Large intestine (tissue), 3 donors: ENCODE data around the gene GFI1B. TPM values are rescaled to one million over a fixed set of nuclear protein-coding genes. Genes with fewer than 3 reads are reported as not detected.

Experiments used
- DNase-seq, 2 donors: peaks; one replicate each; pipeline versions ENCODE4 v3.0.0 to v3.0.0-alpha.2; 2013
- H3K27ac ChIP-seq: one replicate; pipeline ENCODE4 v1.5.1; 2013; ENCODE audit warnings: low read length
- H3K27me3 ChIP-seq: 2 replicates; pipeline ENCODE4 v1.6.1; 2013; ENCODE audit warnings: low read length; ENCODE audit not compliant: control insufficient read depth, insufficient read depth
- H3K36me3 ChIP-seq: 2 replicates; pipeline ENCODE4 v1.6.1; 2013; ENCODE audit warnings: low read length; ENCODE audit not compliant: control insufficient read depth, insufficient read depth
- H3K4me1 ChIP-seq: one replicate; pipeline ENCODE4 v1.6.1; 2013; ENCODE audit warnings: low read length; ENCODE audit not compliant: control insufficient read depth, insufficient read depth
- H3K4me3 ChIP-seq: one replicate; pipeline ENCODE4 v1.5.1; 2013; ENCODE audit warnings: low read length
- H3K9me3 ChIP-seq: one replicate; pipeline ENCODE4 v1.6.1; 2013; ENCODE audit warnings: mild to moderate bottlenecking, low read depth, low read length, moderate library complexity; ENCODE audit not compliant: control insufficient read depth
- WGBS: methylation state at CpG from one replicate; pipeline ENCODE4 v1.1.5; 2013; ENCODE audit warnings: low lambda C conversion rate; ENCODE audit not compliant: insufficient coverage; 5-methylcytosine and 5-hydroxymethylcytosine counted together
- polyA plus RNA-seq: library from polyadenylated mRNA; unstranded; fragments of 120-200 nt; gene quantifications from one replicate; pipeline ENCODE4 v1.2.1, GENCODE V29; 2013

The GFI1B gene
- polyA plus RNA-seq, 1 donor: 6.2 TPM

DNA sequence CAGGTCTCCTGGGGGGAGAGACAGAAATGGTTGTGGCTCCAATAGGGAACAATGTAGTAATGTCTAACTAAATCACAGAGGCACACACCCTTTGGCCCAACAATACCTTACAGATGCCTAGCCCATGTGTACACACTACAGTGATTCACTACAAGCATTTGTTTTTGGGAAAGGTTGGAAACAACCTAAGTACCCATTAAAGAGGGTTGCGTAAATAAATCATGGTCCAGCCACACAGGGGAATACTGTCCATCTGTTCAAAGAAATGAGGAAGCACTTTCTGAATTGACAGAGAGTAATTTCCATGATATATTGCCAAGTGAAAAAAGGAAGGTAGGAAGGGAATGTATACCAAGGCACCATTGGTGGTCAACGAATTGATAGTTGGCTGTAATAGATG lies 30.3 kb downstream of the GFI1B start:
- 40% methylated on average over 1 of the region's 2 CpGs for WGBS
- Histone ChIP-seq H3K9me3 (no peaks in the 10 kb centered on the region), H3K27me3 (no peaks in the 10 kb centered on the region), H3K27ac (no peak overlapping the region), H3K36me3 (no peaks in the 10 kb centered on the region), H3K4me1 (peaks cover 13% of the 10 kb centered on the region), H3K4me3 (no peak overlapping the region)
- no peak for DNase-seq

DNA sequence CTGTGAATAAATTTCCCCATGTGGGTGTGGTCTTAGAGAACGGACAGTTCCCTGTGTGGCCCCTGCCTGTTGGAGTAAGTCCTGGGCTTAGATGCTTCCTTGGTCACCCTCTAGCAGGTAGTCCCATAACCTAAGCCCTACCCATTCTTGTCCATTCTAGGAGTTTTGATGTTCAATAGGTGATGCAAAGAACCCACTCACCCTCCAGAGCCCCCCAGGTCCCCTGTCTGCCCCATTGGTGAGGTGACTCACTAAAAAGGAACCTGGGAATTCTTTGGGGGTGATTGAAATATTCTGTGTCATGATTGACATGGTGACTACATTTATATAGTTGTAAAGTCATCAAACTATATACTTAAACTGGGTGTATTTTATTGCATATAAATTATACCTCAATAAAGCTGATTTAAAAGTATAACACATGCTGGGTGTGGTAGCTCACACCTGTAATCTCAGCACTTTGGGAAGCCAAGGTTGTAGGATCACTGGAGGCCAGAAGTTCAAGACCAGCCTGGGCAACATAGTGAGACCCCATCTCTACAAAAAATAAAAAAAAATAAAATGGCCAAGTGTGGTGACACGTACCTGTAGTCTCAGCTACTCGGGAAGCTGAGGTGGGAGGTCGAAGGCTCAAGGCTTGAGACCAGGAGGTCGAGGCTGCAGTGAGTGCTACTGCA lies 31.6 kb downstream of the GFI1B start:
- Histone ChIP-seq H3K4me3 (no peak overlapping the region), H3K27ac (no peak overlapping the region), H3K36me3 (no peaks in the 10 kb centered on the region), H3K27me3 (no peaks in the 10 kb centered on the region), H3K9me3 (no peaks in the 10 kb centered on the region), H3K4me1 (peaks cover under 1% of the 10 kb centered on the region)
- no peak for DNase-seq
- WGBS: 100% methylated on average over 2 of the region's 5 CpGs

DNA sequence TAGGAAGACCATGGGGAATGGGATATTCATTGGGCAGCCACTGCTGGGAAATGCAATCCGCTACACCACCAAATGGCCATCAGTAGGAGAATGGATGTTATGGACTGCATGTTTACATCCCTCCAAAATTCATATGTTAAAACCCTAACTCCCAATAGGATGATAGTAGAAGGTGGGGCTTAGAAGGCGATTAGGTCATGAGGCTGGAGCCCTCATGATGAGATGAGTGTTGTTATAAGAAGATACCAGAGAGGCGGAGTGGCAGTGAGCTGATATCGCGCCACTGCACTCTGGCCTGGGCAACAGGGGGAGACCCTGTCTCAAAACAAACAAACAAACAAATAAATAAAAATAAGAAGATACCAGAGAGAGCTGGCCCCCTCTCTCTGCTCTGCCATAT lies 36.2 kb downstream of the GFI1B start:
- no peak for DNase-seq
- H3K27ac ChIP-seq: no peak overlapping the region
- WGBS: no CpG with 5 or more reads among the region's 5 CpGs
- no peaks in the 10 kb centered on the region for H3K36me3 ChIP-seq
- H3K4me1 ChIP-seq: no peaks in the 10 kb centered on the region
- no peak overlapping the region for H3K4me3 ChIP-seq
- H3K27me3 ChIP-seq: no peaks in the 10 kb centered on the region
- peaks cover 5% of the 10 kb centered on the region for H3K9me3 ChIP-seq

DNA sequence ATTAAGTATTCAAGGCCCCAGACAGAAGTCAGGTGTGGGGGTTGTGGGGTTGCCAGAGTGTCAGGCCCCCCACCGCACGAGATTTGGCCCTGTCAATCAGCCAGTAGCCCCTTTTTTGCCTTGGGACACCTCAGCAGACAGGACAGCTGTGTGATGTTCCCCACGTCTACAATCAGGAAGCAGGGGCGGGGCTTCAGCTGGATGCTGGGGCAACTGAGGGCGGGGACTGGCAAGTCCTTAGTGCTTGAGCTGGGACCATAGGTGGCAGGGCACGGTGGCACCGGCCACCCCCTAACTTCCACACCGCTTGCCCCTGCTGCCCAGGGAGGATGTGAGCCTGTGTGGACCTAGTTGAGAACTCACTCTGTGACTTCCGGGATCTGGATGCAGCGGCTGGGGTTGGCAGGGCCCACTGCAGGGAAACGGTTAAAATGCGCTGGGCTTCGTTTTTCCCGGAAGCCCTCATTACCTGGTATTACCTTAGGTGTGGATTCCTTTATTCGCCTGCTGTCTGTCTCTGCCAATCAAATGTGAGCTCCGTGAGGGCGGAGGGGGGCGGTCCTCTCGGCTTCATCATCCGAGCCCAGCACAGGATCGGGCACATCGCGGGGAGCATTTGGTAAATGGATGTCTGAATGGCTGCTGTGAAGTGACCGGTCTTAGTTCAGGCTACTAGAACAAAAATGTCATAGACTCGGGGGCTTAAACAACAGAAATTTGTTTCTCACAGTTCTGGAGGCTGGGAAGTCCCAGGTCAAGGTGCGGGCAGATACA lies 44.8 kb downstream of the GFI1B start:
- H3K4me1 ChIP-seq: peaks cover 2% of the 10 kb centered on the region
- no peak overlapping the region for H3K4me3 ChIP-seq
- no peak overlapping the region for H3K27ac ChIP-seq
- no peaks in the 10 kb centered on the region for H3K36me3 ChIP-seq
- DNase-seq: no peak
- whole genome bisulfite sequencing: no CpG with 5 or more reads among the region's 26 CpGs
- H3K9me3 ChIP-seq: peaks cover under 1% of the 10 kb centered on the region
- H3K27me3 ChIP-seq: no peaks in the 10 kb centered on the region

DNA sequence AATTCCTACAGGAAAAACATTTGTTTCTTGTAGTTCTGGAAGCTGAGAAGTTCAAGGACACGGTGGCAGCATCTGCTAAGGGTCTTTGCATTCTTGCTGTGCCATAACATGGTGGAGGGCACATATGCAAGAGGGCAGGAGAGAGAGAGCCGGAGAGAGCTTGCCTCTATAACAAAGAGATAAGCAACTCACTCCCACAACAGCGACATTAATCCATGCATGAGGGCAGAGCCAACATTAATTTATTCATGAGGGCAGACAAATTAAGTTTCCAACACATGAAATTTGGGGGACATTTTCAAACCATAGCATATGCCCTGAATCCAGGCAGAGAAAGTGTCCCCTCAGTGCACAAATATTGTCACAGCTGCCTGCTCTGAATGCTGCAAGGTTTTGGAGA lies 47.9 kb downstream of the GFI1B start:
- no peaks in the 10 kb centered on the region for H3K36me3 ChIP-seq
- peaks cover 8% of the 10 kb centered on the region for H3K4me1 ChIP-seq
- no peaks in the 10 kb centered on the region for H3K27me3 ChIP-seq

DNA sequence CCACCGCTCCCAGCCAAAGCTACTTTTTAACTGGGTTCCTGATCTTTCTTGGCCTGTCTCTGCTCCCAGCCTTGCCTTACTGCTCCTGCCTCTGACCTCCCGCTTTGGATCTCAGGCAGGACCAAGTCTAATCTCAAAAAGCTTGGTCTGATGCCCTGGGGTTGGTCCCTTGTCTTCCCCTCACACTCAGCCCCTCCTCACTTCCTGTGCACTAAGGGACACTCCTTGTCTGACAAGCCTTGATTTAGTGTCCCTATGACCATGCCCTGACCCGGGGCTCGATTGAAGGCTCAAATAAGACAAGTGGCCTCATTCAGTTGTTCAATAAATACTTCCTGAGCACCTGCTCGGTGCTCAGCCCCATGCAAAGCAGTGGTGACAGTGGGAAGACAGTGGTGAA lies 48.6 kb downstream of the GFI1B start:
- Histone ChIP-seq H3K4me1 (peaks cover 11% of the 10 kb centered on the region), H3K4me3 (no peak overlapping the region), H3K9me3 (no peaks in the 10 kb centered on the region), H3K27me3 (no peaks in the 10 kb centered on the region), H3K36me3 (no peaks in the 10 kb centered on the region), H3K27ac (no peak overlapping the region)
- no peak for DNase-seq
- WGBS: no CpG with 5 or more reads among the region's 5 CpGs

More for the DNA sequence above, 47.9 kb downstream of the GFI1B start:
- no peak overlapping the region for H3K4me3 ChIP-seq
- no peaks in the 10 kb centered on the region for H3K9me3 ChIP-seq
- no peak overlapping the region for H3K27ac ChIP-seq
- DNase-seq: no peak
- WGBS: no CpG with 5 or more reads among the region's 3 CpGs

DNA sequence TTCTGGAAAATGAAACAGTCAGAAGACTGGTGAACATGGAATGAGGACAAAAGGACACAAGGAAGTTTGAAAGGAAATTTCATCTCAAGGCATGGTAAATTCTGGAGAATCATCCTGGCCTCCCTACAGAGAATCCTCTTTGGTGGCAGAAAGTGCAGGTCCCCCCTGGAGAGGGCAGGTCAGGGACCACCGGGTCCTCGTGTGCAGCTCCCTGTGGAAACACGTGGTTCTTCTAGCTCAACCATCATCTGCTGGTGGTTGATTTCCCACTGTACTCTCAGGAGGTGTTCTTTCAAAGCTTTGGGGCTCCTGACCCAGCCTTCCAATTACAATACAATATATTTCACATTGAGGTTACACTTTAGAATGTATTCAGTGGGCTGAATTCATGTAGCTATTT lies 49.7 kb downstream of the GFI1B start:
- H3K27ac ChIP-seq: no peak overlapping the region
- H3K4me1 ChIP-seq: peaks cover 10% of the 10 kb centered on the region
- no CpG with 5 or more reads among the region's 3 CpGs for WGBS
- DNase-seq: no peak
- H3K36me3 ChIP-seq: peaks cover 2% of the 10 kb centered on the region
- no peaks in the 10 kb centered on the region for H3K27me3 ChIP-seq
- H3K4me3 ChIP-seq: no peak overlapping the region
- H3K9me3 ChIP-seq: no peaks in the 10 kb centered on the region

DNA sequence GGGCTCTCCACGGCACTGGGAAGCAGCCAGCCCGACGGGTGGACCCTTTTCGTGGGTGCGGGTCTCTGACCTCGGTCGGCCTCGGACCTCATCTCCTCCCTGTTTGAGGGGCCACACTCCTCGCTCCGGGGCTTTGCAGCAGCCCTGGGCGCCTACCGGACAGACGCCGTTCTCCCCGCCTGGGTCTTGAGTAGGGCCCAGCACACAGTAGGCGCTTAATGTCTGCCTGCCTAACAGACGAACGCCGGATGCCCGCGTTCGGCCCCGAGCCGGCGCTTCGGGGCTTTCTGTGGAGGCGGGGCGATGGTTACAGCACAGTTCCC lies 51.5 kb downstream of the GFI1B start:
- peaks cover 10% of the 10 kb centered on the region for H3K4me1 ChIP-seq
- H3K27me3 ChIP-seq: no peaks in the 10 kb centered on the region
- peak overlapping the region; percentile 64 for H3K27ac ChIP-seq
- no peaks in the 10 kb centered on the region for H3K9me3 ChIP-seq
- H3K36me3 ChIP-seq: peaks cover 12% of the 10 kb centered on the region
- no peak for DNase-seq
- no CpG with 5 or more reads among the region's 28 CpGs for whole genome bisulfite sequencing
- H3K4me3 ChIP-seq: peak overlapping the region; percentile 100

DNA sequence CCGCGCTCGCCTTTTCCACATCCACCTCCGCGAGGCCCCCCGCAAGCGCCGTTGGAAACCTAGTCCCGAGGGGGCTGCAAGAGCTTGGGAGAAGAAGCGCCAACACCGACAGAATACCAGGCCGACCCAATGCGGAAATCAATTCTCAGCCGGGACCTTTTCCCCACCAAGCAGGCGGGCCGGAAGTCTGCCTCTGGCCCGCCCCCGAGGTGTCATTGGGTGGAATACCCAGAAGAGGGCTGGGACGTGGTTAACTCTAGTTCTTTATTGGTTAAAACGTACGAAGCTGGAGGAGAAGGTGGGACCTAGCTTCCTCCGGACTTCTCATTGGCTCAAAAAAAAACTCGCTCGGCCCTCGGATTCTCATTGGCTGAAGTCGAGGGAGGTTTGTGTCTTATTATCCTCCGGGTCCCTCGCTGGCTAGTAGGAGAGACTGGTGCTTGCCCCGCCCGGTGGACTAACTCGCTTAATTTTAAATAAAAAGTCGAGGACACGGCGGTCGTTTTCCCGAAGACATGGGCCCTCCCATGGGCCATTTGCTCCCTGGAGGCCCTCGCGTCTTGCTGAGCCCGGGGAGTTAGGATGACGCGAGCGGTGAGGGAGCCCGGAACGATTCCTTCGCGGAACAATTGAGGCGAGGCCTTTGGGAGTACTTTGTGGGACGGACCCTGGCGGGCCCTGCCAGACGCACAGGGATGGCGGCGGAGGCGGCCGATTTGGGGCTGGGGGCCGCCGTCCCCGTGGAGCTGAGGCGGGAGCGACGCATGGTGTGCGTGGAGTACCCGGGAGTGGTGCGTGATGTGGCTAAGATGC lies 52.0 kb downstream of the GFI1B start, which contains the start of gene GTF3C5:
TSS of gene GTF3C5 (plus strand) at position 681 of the 813 bp plus-strand sequence. CDS start at position 696, 15 bp downstream.
- H3K9me3 ChIP-seq: no peaks in the 10 kb centered on the region
- H3K4me1 ChIP-seq: peaks cover 10% of the 10 kb centered on the region
- peaks cover 12% of the 10 kb centered on the region for H3K36me3 ChIP-seq
- no CpG with 5 or more reads among the region's 63 CpGs for WGBS
- H3K27ac ChIP-seq: peak within 1 kb of the TSS; percentile 88
- peak within 1 kb of the TSS; percentile 100 for H3K4me3 ChIP-seq
- H3K27me3 ChIP-seq: no peaks in the 10 kb centered on the region
- peak; percentile 97 to 99 for DNase-seq

DNA sequence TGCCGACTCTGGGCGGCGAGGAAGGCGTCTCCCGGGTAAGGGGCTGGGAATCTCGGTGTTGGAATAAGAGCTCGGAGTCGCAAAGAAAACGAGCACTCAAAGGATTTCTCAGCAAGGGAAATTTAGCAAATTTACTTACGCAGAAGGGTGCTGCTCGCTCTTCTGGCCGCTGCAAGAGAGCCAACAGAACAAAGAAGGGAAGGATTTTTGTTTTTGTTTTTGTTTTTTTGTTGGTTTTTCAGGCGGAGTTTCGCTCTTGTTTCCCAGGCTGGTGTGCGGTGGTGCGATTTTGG lies 52.6 kb downstream of the GFI1B start:
- 0% methylated on average over 6 of the region's 16 CpGs for WGBS

More for the DNA sequence above, 52.6 kb downstream of the GFI1B start:
- no peaks in the 10 kb centered on the region for H3K9me3 ChIP-seq
- peaks cover 10% of the 10 kb centered on the region for H3K4me1 ChIP-seq
- no peak for DNase-seq
- H3K27me3 ChIP-seq: no peaks in the 10 kb centered on the region
- H3K36me3 ChIP-seq: peaks cover 12% of the 10 kb centered on the region
- peak overlapping the region; percentile 100 for H3K4me3 ChIP-seq
- H3K27ac ChIP-seq: peak overlapping the region; percentile 88
